Measurements from ENCODE around the gene NCKAP1. TPM values are rescaled to one million over a fixed set of nuclear protein-coding genes. Genes with fewer than 3 reads are reported as not detected.

Gene NCKAP1
- total and polyA plus RNA-seq, 2 of the 4 experiments (the other 2 are of a cell fraction), result 91.1 to 160 TPM

GRCh38 chr2:182943339-182943738 lies 94.9 kb downstream of the NCKAP1 start:
- no peak overlapping the region for H2BK20ac ChIP-seq (ENCODE audit: low read depth, low read length)
- no peak for DNase-seq
- H4K5ac ChIP-seq (ENCODE audit: low read depth, low read length), result no peak overlapping the region
- H4K20me1 ChIP-seq (ENCODE audit: insufficient read depth, low read length), result no peaks in the 10 kb centered on the region; the same call in 1 of the 2 replicates
- no peaks in the 10 kb centered on the region for H3K9me3 ChIP-seq (ENCODE audit: control insufficient read depth, insufficient read depth, low read length)
- no peaks in the 10 kb centered on the region for H3K27me3 ChIP-seq (ENCODE audit: control insufficient read depth, insufficient read depth, low read length)
- no peak for TF ChIP-seq CTCF (conservative IDR thresholded peaks at IDR 0.05; ENCODE audit: low read depth, low read length)
- TF ChIP-seq NFE2L2 (IDR thresholded peaks at IDR 0.05; ENCODE audit: low read depth, low read length), result no peak
- TF ChIP-seq POLR2A (IDR thresholded peaks at IDR 0.05; ENCODE audit: low read depth, low read length), result no peak
- TF ChIP-seq CEBPB (IDR thresholded peaks at IDR 0.05; ENCODE audit: low read depth, low read length), result no peak
- TF ChIP-seq ELK1 (IDR thresholded peaks at IDR 0.05; ENCODE audit: borderline replicate concordance, low read depth, low read length), result no peak
- no peak for TF ChIP-seq MXI1 (IDR thresholded peaks at IDR 0.05; ENCODE audit: borderline replicate concordance, low read depth, low read length)
- no peak for TF ChIP-seq USF2 (IDR thresholded peaks at IDR 0.05; ENCODE audit: low read depth, low read length)
- no peak for TF ChIP-seq BHLHE40 (IDR thresholded peaks at IDR 0.05; ENCODE audit: low read depth, low read length)
- TF ChIP-seq SMC3 (IDR thresholded peaks at IDR 0.05; ENCODE audit: low read depth, low read length), result no peak
- no peak for TF ChIP-seq RCOR1 (IDR thresholded peaks at IDR 0.05; ENCODE audit: insufficient replicate concordance, low read length)
- TF ChIP-seq MAFK (IDR thresholded peaks at IDR 0.05; ENCODE audit: low read depth, low read length), result no peak
- TF ChIP-seq MAZ (IDR thresholded peaks at IDR 0.05; ENCODE audit: borderline replicate concordance, low read depth, low read length), result no peak
- TF ChIP-seq RFX5 (IDR thresholded peaks at IDR 0.05; ENCODE audit: low read depth, low read length), result no peak
- TF ChIP-seq CHD1 (IDR thresholded peaks at IDR 0.05; ENCODE audit: low read depth, low read length), result no peak
- no peak for TF ChIP-seq RAD21 (IDR thresholded peaks at IDR 0.05; ENCODE audit: low read length)
- no peak for TF ChIP-seq FOS (IDR thresholded peaks at IDR 0.05; ENCODE audit: low read depth, low read length)
- no peak overlapping the region for H3K14ac ChIP-seq (replicated peaks; ENCODE audit: low read depth, low read length)
- no peak overlapping the region for H4K8ac ChIP-seq (ENCODE audit: low read depth in 2 of 2, low read length in 2 of 2)
- no peak overlapping the region for H3K4ac ChIP-seq (ENCODE audit: low read depth, low read length)
- peaks cover 5% of the 10 kb centered on the region for H3K4me1 ChIP-seq (ENCODE audit: control insufficient read depth, insufficient read depth, low read length)
- in situ Hi-C loops (cut with MboI; ENCODE audit: low sequenced_read_pairs), result no loop called here
- POLR2A ChIA-PET (ENCODE audit: unreplicated experiment), result no interaction called here
- no peak overlapping the region for H4K91ac ChIP-seq (ENCODE audit: insufficient read depth, low read depth, low read length)
- H3K23ac ChIP-seq (ENCODE audit: low read depth, low read length), result no peak overlapping the region
- no peak overlapping the region for H3K18ac ChIP-seq (ENCODE audit: low read depth, low read length)
- H3K9ac ChIP-seq (ENCODE audit: low read depth, low read length), result no peak overlapping the region
- H2AK5ac ChIP-seq (ENCODE audit: low read depth, low read length), result no peak overlapping the region
- intact Hi-C loops (cut with micrococcal nuclease), result no loop called here
- no peak overlapping the region for H3K27ac ChIP-seq (ENCODE audit: insufficient read depth, low read length)
- H2AFZ ChIP-seq (replicated peaks; ENCODE audit: low read length, poor library complexity), result no peak overlapping the region
- H2BK15ac ChIP-seq (ENCODE audit: low read depth, low read length), result no peak overlapping the region
- BruUV-seq (replicated peaks), result no TSS peak
- peaks cover 12 to 30% of the 10 kb centered on the region in 2 experiments for H3K79me1 ChIP-seq (ENCODE audit: low read depth in 1 of 2, low read length in 2 of 2)
- no CpG with 5 or more reads among the region's 2 CpGs for WGBS, 2 experiments (ENCODE audit: extremely low coverage in 2 of 2, insufficient read length in 1 of 2)
- no peak overlapping the region for H3K56ac ChIP-seq (ENCODE audit: extremely low read depth, insufficient read depth, low read length)
- no peak overlapping the region for H2BK5ac ChIP-seq (ENCODE audit: low read depth, low read length, poor library complexity, severe bottlenecking)
- no peak overlapping the region for H3K4me3 ChIP-seq (ENCODE audit: insufficient read depth, low read depth, low read length)
- H3K36me3 ChIP-seq (ENCODE audit: control insufficient read depth, insufficient read depth, low read length), result peaks cover 13% of the 10 kb centered on the region
- CTCF ChIA-PET, result no interaction called here
- ATAC-seq (ENCODE audit: low read depth), result no peak
- no peak overlapping the region for H3K4me2 ChIP-seq (ENCODE audit: low read depth, low read length)
- dilution Hi-C loops (cut with HindIII; ENCODE audit: low sequenced_read_pairs, unreplicated experiment), result no loop called here
- no peak overlapping the region for H2BK120ac ChIP-seq (ENCODE audit: low read depth, low read length)
- H2AK9ac ChIP-seq (replicated peaks; ENCODE audit: low read depth, low read length, poor library complexity), result no peak overlapping the region
- H3K9me1 ChIP-seq (ENCODE audit: insufficient read depth, low read length), result peaks cover 4% of the 10 kb centered on the region; the same call in 1 of the 2 replicates
